ENCODE measurements around the gene NDUFS7.

DNA sequence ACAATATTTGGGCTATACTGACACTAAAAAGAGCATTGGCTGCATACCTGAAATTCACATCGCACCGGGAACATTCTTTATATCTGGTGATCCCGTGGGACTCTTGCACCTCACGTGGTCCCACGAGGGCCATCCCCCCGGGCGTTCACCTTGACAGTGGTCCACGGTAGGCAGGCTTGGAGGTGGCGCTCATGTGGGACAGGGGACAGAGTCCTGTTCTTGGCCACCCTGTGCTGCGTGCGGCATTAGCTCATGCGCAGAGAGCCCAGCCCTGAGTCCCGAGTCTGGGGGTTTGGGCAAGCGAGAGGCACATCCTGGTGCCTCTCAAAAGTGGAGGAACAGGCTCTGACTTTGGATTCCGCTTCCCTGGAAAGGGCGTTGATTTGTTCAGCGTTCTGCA lies 10.1 kb downstream of the NDUFS7 start:
- TF ChIP-seq TAF1 (IDR thresholded peaks at IDR 0.05; ENCODE audit: low read depth) (no peak), EP300 (IDR thresholded peaks at IDR 0.05; ENCODE audit: borderline replicate concordance) (no peak), RAD21 (IDR thresholded peaks at IDR 0.05; ENCODE audit: low read depth) (no peak), USF1 (IDR thresholded peaks at IDR 0.05) (no peak), EGR1 (IDR thresholded peaks at IDR 0.05) (no peak)
